Stimulated activated CD4-positive, alpha-beta T cell treated with anti-CD3 and anti-CD28 coated beads, Interleukin-4, amount 100 ng/mL, for 48 hours (primary cell): ENCODE results near the gene GNAI3.
A peak's percentile ranks its signal among the peaks of the same experiment; 100 is the strongest.

Source experiments
- DNase-seq, 2 donors: peaks; one replicate each; pipeline ENCODE4 v3.0.0-alpha.2; 2020; ENCODE audit warnings: low read depth in 2 of 2

Gene GNAI3

GRCh38 chr1:109598156-109598555 is 49.7 kb downstream of the GNAI3 start:
- DNase-seq: no peak

DNA sequence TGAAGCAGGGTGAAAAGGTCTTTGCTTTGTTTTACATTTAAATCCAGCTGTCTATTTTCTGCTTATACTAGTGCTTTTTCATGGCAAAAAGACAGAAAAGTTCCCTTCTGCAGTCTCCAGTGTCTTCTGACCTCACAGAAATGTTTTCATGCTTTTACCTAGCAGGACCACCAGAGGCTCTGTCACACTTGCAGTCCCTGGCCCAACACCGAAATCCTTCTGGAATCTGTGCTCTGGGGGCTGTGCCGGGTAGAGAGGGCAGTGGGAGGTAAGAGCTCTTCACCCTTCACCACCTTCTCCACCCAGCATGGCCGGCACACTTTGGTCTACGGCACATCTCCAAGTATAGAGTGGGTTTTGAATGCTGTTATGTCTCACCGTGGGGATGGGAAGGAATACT is 50.2 kb downstream of the GNAI3 start:
- DNase-seq: no peak

DNA sequence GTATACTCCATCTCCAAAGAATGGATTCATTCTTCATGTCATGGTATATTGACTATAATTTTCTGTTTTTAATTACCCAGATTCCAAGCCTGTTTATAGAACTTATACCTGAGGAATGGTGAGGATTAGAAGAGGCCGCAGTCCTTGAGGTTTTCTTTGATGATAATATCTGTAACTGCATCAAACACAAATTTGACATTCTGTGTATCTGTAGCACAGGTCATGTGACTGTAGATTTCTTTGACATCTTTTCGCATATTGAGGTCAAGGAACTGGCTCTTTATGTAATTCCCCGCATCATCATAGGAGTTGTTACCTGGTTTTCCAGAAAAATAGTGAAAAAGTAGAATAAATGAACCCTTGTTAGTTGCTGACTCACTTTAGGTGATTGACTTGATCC is 54.8 kb downstream of the GNAI3 start:
- DNase-seq: no peak

- DNase-seq: no peak
Observed at GRCh38 chr1:109605381-109605780, 57.0 kb downstream of the GNAI3 start.

DNA sequence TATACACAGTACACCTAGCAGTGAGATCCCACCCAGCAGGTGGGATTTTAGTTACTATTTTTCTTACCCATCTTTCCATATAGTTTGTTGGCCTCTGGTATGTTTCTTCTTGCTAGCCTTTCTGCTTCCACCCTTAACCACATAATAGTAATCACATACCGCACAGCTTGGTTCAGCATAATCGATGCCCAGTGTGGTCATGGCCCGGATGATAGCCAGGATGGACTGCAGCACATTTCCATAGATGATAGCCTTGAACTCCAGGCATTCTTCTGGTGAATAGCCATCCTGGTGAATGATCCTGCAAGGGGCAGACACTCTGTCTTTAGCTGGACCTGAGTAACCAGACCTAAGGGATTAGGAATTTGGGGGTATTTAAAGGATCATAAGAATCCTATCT is 61.5 kb downstream of the GNAI3 start:
- no peak for DNase-seq

GRCh38 chr1:109610609-109611307 is 62.3 kb downstream of the GNAI3 start:
- DNase-seq: no peak

DNA sequence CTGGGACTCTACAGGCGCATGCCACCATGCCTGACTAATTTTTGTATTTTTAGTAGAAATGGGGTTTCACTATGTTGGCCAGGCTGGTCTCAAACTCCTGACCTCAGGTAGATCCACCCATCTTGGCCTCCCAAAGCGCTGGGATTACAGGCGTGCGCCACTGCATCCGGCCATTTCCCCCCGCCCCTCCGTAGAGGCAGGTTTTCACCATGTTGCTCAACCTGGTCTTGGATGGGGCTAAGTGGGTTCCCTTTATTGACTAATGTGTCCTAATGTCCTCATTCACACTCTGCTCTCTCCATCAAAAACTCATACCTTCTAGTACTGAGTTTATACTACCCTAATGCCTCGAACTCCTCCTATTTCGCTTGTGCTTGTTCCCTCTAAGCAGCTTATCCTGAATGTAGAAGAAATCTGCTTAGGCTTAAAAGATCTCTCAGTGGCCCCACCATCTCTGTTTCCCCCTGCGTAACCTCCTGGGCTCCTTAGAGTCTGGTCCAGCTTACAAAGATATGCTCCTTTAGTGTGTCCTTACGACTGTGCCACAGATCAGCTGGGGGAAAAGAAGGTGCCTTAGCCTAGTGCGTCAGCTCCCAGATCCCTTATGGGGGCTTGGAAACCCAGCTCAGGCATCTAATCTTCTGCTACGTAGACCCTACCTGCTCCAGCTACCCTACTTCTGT is 63.0 kb downstream of the GNAI3 start:
- no peak for DNase-seq

DNA sequence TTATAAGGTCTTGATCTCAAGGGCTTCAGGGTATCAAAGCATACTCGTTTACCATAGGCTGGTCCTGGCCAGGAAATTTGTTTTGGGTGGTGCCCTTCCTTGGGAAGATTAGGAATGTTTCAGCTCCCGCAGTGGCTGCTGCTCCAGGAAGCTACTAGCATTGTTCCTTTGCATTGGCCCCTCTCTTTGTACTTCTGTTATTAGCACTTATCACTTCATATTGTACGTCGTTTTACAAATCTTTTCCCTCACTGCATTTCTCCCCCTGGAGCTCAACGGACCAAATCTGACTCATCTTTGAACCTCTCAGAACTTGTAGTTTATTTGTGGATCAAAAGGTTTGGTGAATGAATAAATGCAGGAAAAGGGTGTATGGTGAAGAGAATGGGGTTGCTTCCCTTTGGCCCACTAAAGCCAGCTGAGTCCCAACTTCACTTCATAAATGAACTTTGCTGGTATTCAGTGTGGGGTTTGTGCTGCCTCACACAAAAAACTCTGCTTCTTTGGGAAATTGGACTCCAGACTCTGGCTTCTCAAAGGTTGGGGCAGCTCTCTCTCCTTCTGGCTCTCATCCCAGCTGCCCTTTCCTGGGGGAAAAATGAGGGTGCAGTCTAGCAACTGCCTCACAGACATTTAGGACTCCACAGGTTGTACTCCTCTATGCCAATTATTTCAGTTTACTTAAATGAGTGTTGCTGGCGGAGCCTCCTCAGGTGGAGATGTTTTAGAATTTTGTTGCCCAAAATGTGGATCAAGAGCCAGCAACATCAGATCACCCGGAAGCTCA is 65.1 kb downstream of the GNAI3 start:
- no peak for DNase-seq

- no peak for DNase-seq
Observed at GRCh38 chr1:109615879-109616278, 67.5 kb downstream of the GNAI3 start.

DNA sequence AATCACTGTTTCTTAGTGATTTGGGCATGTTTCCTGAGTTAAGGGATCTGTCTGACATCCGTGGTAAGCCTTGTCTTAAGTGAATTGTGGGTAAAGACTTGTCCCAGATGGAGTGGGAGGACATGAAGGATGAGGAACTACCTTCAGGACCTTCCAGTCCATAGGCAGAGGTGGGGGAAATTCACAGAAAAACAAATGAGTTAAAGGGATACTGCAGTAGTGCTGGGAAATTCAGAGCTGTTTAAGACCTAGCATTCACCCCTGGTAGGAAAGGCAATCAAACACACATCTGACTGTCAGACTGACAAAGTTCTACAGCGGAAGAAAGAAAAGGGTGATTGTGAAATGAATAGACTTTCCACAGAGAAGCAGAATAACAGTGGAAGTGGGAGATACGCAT is 68.0 kb downstream of the GNAI3 start:
- no peak for DNase-seq

GRCh38 chr1:109617291-109617801 is 68.9 kb downstream of the GNAI3 start:
- DNase-seq: no peak

DNA sequence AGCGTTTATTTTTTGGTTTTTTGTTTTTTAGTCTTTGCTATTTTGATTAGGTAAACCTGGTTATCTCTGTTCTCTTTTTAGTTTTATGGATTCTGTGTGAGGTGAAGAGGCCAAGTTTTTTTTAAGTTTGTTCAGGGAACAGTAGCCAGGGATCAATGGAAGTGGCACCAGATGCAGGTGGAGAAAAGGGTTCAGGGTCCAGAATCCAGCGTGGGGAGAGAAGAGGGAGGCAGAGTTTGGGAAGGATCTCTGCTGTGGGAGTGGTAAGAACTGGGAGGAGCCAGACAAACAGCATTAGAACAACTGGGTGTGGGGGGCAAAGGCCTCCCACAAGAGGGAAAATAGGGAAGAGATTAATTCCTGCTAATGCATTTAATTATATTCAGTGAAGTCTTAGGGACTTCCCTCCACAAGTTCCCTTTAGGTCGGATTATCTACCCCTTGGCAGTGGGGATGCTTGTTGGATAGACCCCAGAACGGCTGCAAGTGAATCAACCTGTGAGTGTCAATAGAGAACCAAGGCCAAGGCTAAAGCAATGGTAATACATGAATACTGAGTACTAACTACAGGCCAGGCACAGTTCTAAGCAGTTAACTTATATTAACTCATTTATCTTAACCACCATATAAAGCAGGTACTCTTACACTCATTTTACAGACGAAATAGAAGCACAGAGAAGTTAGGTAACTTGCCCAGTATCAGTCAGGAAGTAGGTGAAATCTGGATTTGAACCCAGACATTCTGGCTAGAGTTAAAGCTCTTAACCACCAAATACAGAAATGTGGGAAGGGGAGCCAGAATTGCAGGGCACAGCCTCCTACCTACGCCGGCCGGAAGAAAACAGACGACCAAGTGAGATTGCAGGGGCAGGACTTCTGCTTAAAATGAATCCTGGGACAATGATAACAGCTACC is 70.5 kb downstream of the GNAI3 start:
- DNase-seq: no peak

GRCh38 chr1:109619576-109620400 is 71.4 kb downstream of the GNAI3 start, which contains the start of the genes AMPD2 and GNAT2:
Gene AMPD2 (plus strand): TSS chr1:109619837. CDS start chr1:109621176, 1,339 bp downstream.
Gene GNAT2 (minus strand): TSS chr1:109619616. CDS start chr1:109612870, 6,746 bp downstream.
- peak; percentile 67 to 68 for DNase-seq

GRCh38 chr1:109620401-109620791 is 72.0 kb downstream of the GNAI3 start:
- DNase-seq: no peak

DNA sequence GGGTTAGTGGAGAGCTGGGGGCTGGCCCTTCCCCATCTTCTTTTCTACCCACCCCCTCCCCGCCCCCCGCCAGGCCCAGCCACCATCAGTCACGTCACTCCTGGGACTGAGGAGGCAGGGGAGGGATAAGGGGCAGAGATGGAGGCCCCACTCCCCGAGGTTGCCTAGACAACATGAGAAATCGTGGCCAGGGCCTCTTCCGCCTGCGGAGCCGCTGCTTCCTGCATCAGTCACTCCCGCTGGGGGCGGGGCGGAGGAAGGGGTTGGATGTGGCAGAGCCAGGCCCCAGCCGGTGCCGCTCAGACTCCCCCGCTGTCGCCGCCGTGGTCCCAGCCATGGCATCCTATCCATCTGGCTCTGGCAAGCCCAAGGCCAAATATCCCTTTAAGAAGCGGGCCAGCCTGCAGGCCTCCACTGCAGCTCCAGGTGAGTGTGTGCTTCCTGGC is 72.4 kb downstream of the GNAI3 start:
- peak; percentile 97 for DNase-seq

DNA sequence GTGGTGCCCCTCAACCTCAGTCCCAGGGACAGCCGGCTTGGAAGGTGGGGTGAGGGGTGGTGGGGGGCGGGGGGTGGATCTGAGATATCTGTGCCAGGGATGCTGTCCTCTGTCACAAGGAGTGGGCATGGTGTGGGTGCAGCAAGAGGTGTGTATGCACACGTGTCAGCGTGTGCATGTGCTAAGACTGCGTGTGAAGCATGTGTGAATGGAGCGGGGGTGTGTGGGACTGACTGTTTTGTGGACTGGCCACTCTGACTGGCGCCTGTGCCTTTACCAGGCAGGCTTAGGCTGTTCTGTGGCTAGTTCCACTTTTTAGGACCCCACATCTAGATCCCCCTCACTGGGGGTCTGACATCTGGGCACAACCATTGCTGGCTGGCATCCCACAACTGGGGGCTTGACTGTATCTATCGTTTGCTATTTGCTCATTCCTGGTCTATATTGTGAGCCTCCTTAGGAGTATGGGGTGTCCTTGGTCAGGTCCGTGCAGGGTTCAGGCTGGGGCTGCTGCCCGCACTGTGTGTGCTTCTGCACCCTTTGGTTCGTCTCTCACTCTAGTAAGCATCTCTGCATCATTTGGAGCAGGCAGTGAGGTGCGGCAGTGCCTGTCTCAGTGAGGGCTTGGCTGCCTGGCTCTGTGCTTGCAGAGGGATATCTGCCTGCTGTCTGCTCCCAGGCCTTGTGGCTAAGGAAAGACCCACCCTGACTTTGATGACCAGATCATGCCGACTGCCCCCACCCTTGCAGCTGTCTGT is 73.1 kb downstream of the GNAI3 start:
- no peak for DNase-seq

GRCh38 chr1:109622137-109622892 is 73.9 kb downstream of the GNAI3 start:
- DNase-seq: no peak

GRCh38 chr1:109622895-109623294 is 74.5 kb downstream of the GNAI3 start:
- no peak for DNase-seq
